Activated CD8-positive, alpha-beta T cell treated with anti-CD3 and anti-CD28 coated beads for 36 hours (primary cell): ENCODE data around the gene PCBP4. TPM values are rescaled to one million over a fixed set of nuclear protein-coding genes. Genes with fewer than 3 reads are reported as not detected.

Experiments
- ATAC-seq: fragments of 200-7000 bp; cut with Tn5 transposase; one replicate; pipeline ENCODE4 v1.10.0; 2021; ENCODE audit warnings: mild to moderate bottlenecking, moderate library complexity
- CTCF ChIA-PET: fragments of 350-600 bp; sonication (Branson Sonifier 250); formaldehyde crosslinking; loops from one replicate; lab custom pipeline; 2021; ENCODE audit warnings: antibody characterized with exemption; lab: Charles Lee
- POLR2A ChIA-PET: fragments of 350-600 bp; sonication (Branson Sonifier 250); formaldehyde crosslinking; loops from one replicate; lab custom pipeline; 2021; ENCODE audit warnings: antibody characterized with exemption; lab: Charles Lee
- DNase-seq: peaks from one replicate; pipeline ENCODE4 v3.0.0-alpha.2; 2020
- H3K27ac Mint-ChIP-seq: one replicate; pipeline ENCODE4 v1.8.0; 2021; ENCODE audit warnings: mild to moderate bottlenecking, mixed read lengths
- H3K27me3 Mint-ChIP-seq: one replicate; pipeline ENCODE4 v1.8.0; 2021; ENCODE audit warnings: mixed read lengths
- H3K36me3 Mint-ChIP-seq: one replicate; pipeline ENCODE4 v1.8.0; 2021; ENCODE audit warnings: low read depth, mixed read lengths
- H3K4me1 Mint-ChIP-seq: one replicate; pipeline ENCODE4 v1.8.0; 2021; ENCODE audit warnings: low read depth, mixed read lengths
- H3K4me3 Mint-ChIP-seq: one replicate; pipeline ENCODE4 v1.8.0; 2021; ENCODE audit warnings: mild to moderate bottlenecking, moderate library complexity, mixed read lengths
- H3K9me3 Mint-ChIP-seq: one replicate; pipeline ENCODE4 v1.8.0; 2021; ENCODE audit warnings: mixed read lengths
- intact Hi-C: fragments of 100-400 bp; cut with micrococcal nuclease; formaldehyde crosslinking; loops from one replicate; pipeline ENCODE4 v1.10.0; 2022
- total RNA-seq, 2 experiments: library from RNA; stranded (reverse); gene quantifications; one replicate each; pipeline ENCODE4 v1.2.3, GENCODE V29; 2021
- TF ChIP-seq, protein P1 (sequence below): fragments of 200-600 bp; IDR thresholded peaks from one replicate; pipeline ENCODE4 v1.8.0; 2022; ENCODE audit warnings: antibody characterized with exemption, mild to moderate bottlenecking

The PCBP4 gene
- total RNA-seq, 2 experiments from 2014 or later = 8.4 to 9.6 TPM

DNA sequence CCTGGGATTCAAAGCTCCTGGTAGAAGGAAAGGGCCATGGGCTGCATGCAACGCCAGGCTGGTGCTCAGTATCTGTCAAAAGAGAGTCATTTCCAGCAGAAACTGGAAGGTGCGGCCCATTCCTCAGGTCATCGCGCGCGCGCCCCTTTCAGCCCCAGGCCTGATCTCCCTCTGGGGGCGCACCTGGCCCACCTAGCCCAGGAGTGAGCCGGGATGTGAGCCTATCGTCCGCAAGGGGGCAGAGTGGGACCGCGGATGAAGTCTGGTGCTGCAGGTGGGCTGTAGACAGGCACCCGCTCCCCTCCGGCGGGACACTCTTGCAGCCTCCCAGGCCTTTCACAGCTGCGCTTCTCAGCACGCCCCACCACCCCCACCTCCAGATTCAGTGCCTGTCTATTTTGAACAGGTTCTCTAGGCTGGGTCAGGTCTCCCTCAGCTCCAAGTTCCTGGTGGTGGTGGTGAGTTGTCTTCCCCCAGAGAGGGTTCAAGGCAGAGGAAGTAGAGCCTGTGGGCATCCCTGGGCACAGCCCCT is 34.3 kb upstream of the PCBP4 start:
- ChIA-PET CTCF (interaction anchor here (0.6 to 6.2 kb wide), 42 partner anchors 10 to 487 kb away, joined by 3 to 92 read pairs (median 4); partner anchors contain the start of genes ABHD14B, DUSP7, GPR62 and PARP3), POLR2A (interaction anchor here (0.7 to 1.4 kb wide), 5 partner anchors 18 to 142 kb away, joined by 3 to 5 read pairs (median 3); partner anchors contain the start of genes ACY1 and DUSP7)
- no peaks in the 10 kb centered on the region for H3K36me3 Mint-ChIP-seq
- intact Hi-C loops = loop anchor here (1.0 to 5.0 kb wide), 3 partner anchors 51 to 143 kb away; no protein-coding TSS in a partner anchor
- no peaks in the 10 kb centered on the region for H3K9me3 Mint-ChIP-seq
- ATAC-seq (peak; percentile 99), DNase-seq (peak; percentile 95)
- TF ChIP-seq, protein P1, sequence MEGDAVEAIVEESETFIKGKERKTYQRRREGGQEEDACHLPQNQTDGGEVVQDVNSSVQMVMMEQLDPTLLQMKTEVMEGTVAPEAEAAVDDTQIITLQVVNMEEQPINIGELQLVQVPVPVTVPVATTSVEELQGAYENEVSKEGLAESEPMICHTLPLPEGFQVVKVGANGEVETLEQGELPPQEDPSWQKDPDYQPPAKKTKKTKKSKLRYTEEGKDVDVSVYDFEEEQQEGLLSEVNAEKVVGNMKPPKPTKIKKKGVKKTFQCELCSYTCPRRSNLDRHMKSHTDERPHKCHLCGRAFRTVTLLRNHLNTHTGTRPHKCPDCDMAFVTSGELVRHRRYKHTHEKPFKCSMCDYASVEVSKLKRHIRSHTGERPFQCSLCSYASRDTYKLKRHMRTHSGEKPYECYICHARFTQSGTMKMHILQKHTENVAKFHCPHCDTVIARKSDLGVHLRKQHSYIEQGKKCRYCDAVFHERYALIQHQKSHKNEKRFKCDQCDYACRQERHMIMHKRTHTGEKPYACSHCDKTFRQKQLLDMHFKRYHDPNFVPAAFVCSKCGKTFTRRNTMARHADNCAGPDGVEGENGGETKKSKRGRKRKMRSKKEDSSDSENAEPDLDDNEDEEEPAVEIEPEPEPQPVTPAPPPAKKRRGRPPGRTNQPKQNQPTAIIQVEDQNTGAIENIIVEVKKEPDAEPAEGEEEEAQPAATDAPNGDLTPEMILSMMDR = peak; percentile 94
- H3K4me3 Mint-ChIP-seq = no peak overlapping the region
- peaks cover 13% of the 10 kb centered on the region for H3K4me1 Mint-ChIP-seq
- no peaks in the 10 kb centered on the region for H3K27me3 Mint-ChIP-seq
- no peak overlapping the region for H3K27ac Mint-ChIP-seq

GRCh38 chr3:51999846-52000245 is 32.6 kb upstream of the PCBP4 start:
- CTCF ChIA-PET = interaction anchor here (5.2 to 6.2 kb wide), 3 partner anchors 54 to 147 kb away, joined by 74 to 92 read pairs (median 83); partner anchors contain the start of gene DUSP7
- Mint-ChIP-seq H3K4me1 (peaks cover 8% of the 10 kb centered on the region), H3K36me3 (peaks cover 10% of the 10 kb centered on the region), H3K27me3 (no peaks in the 10 kb centered on the region), H3K9me3 (no peaks in the 10 kb centered on the region), H3K4me3 (no peak overlapping the region), H3K27ac (no peak overlapping the region)
- POLR2A ChIA-PET = no interaction called here
- ATAC-seq (no peak), DNase-seq (no peak)
- TF ChIP-seq, protein P1 = no peak
- intact Hi-C loops = loop anchor here (2.0 to 5.0 kb wide), 2 partner anchors 52 to 123 kb away; no protein-coding TSS in a partner anchor

GRCh38 chr3:51998774-51999173 is 31.5 kb upstream of the PCBP4 start:
- POLR2A ChIA-PET = interaction anchor here (0.7 kb wide), 1 partner anchor 55 kb away, joined by 3 read pairs; no protein-coding TSS in a partner anchor
- no peak for DNase-seq

GRCh38 chr3:51997935-51998596 is 30.8 kb upstream of the PCBP4 start:
- Mint-ChIP-seq H3K27ac (no peak overlapping the region), H3K27me3 (no peaks in the 10 kb centered on the region), H3K36me3 (peaks cover 27% of the 10 kb centered on the region), H3K9me3 (no peaks in the 10 kb centered on the region), H3K4me3 (no peak overlapping the region), H3K4me1 (peaks cover 18% of the 10 kb centered on the region)
- TF ChIP-seq, protein P1 = no peak
- intact Hi-C loops = no loop called here
- CTCF ChIA-PET = interaction anchor here (0.8 to 1.7 kb wide), 7 partner anchors 10 to 147 kb away, joined by 3 to 8 read pairs (median 4); partner anchors contain the start of genes PARP3 and RRP9
- ATAC-seq (no peak), DNase-seq (no peak)
- POLR2A ChIA-PET = interaction anchor here (0.6 to 0.7 kb wide), 2 partner anchors 56 to 161 kb away, joined by 3 read pairs; no protein-coding TSS in a partner anchor

More at GRCh38 chr3:51998774-51999173, 31.5 kb upstream of the PCBP4 start:
- H3K4me3 Mint-ChIP-seq = no peak overlapping the region
- TF ChIP-seq, protein P1 = no peak
- intact Hi-C loops = no loop called here
- H3K9me3 Mint-ChIP-seq = no peaks in the 10 kb centered on the region
- peaks cover 21% of the 10 kb centered on the region for H3K36me3 Mint-ChIP-seq
- no peaks in the 10 kb centered on the region for H3K27me3 Mint-ChIP-seq
- CTCF ChIA-PET = interaction anchor here (0.8 to 1.7 kb wide), 6 partner anchors 9 to 146 kb away, joined by 3 to 8 read pairs (median 5); no protein-coding TSS in a partner anchor
- no peak overlapping the region for H3K27ac Mint-ChIP-seq
- no peak for ATAC-seq
- H3K4me1 Mint-ChIP-seq = peaks cover 15% of the 10 kb centered on the region
